PFSK-1 (cell line): Measurements from ENCODE around the gene ACADVL.

ENCODE experiments used
- FOXP2 ChIP-seq: optimal IDR thresholded peaks from 2 replicates; pipeline ENCODE3; 2011; ENCODE audit warnings: borderline replicate concordance, control low read depth, inconsistent platforms; ENCODE audit not compliant: insufficient read depth; ENCODE audit errors: extremely low read length, extremely low read depth
- POLR2AphosphoS5 ChIP-seq: IDR thresholded peaks from 2 replicates; pipeline ENCODE4 v1.6.1; 2012; ENCODE audit warnings: low read depth, mild to moderate bottlenecking, control low read depth, low read length, moderate library complexity
- TAF1 ChIP-seq: IDR thresholded peaks from 2 replicates; pipeline ENCODE4 v1.6.1; 2012; ENCODE audit warnings: low read length, control low read depth, borderline replicate concordance; ENCODE audit not compliant: insufficient read depth
- TF ChIP-seq, protein P1 (sequence below), 2 experiments: IDR thresholded peaks; 2 replicates each; pipeline versions ENCODE4 v1.6.1 to v1.8.0; 2011 to 2012; ENCODE audit warnings: low read depth in 2 of 2, low read length in 2 of 2, control low read depth in 1 of 2, inconsistent platforms in 1 of 2, mild to moderate bottlenecking in 1 of 2, moderate library complexity in 1 of 2; ENCODE audit not compliant: insufficient read depth in 1 of 2

DNA sequence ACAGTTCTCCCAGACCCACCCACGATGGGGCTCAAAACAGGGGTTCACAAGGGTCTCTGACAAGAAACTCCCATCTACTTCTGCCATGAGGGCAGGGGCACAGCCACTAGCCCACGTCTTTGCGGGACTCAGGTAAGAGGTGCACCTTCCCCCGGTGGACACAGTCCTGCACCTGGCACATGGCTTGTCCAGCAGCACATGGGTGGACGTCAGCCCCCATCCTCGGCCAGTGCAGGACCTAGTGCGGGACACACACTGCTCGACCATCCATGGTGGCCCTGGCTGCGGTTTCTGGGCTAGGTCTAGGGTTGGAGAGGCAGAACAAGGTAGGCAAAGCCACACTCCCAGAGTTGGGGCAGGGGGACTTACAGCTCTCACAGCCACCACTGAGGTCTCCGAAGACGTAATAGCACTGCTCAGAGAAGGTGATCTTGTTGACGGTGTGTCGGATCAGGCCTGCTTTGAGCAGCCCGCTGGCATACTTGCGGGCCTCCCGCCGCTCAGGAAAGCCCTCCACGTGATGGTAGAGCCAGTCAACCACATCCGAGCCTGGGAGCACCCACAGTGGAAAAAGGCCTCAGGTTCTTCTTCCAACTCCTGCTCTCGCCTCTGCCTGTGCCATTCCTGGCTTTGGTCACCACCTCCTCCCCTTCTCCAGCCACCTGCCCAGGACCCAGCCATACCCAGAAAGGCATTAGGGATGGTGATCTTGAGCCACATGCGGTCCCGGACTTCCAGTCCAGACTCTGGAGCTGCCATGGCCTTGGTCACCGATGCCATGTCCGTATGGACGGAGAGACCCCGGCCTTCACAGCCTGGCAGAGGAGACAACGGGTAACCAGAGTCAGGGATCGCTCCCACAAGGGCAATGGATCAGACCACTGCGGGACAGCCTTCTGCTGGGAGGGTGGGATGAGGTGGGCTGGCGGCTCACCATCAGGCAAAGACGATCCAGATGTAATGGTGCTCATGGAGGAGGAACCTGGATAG is 7.3 kb downstream of the ACADVL start:
- no peak for TF ChIP-seq POLR2AphosphoS5
- no peak for TF ChIP-seq TAF1
- TF ChIP-seq, protein P1, sequence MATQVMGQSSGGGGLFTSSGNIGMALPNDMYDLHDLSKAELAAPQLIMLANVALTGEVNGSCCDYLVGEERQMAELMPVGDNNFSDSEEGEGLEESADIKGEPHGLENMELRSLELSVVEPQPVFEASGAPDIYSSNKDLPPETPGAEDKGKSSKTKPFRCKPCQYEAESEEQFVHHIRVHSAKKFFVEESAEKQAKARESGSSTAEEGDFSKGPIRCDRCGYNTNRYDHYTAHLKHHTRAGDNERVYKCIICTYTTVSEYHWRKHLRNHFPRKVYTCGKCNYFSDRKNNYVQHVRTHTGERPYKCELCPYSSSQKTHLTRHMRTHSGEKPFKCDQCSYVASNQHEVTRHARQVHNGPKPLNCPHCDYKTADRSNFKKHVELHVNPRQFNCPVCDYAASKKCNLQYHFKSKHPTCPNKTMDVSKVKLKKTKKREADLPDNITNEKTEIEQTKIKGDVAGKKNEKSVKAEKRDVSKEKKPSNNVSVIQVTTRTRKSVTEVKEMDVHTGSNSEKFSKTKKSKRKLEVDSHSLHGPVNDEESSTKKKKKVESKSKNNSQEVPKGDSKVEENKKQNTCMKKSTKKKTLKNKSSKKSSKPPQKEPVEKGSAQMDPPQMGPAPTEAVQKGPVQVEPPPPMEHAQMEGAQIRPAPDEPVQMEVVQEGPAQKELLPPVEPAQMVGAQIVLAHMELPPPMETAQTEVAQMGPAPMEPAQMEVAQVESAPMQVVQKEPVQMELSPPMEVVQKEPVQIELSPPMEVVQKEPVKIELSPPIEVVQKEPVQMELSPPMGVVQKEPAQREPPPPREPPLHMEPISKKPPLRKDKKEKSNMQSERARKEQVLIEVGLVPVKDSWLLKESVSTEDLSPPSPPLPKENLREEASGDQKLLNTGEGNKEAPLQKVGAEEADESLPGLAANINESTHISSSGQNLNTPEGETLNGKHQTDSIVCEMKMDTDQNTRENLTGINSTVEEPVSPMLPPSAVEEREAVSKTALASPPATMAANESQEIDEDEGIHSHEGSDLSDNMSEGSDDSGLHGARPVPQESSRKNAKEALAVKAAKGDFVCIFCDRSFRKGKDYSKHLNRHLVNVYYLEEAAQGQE (IDR thresholded peaks at IDR 0.05; ENCODE audit: insufficient read depth in 1 of 2, low read depth in 2 of 2, low read length in 2 of 2): no peak
- no peak for TF ChIP-seq FOXP2
